NT2/D1 (cell line): ENCODE data around the gene FBXO47.

Experiments used
- SUZ12 ChIP-seq: IDR thresholded peaks from 2 replicates; pipeline ENCODE4 v1.6.1; 2011; ENCODE audit not compliant: insufficient read length, insufficient read depth; ENCODE audit errors: extremely low read depth
- YY1 ChIP-seq: IDR thresholded peaks from 2 replicates; pipeline ENCODE4 v1.6.1; 2011; ENCODE audit not compliant: insufficient read length, insufficient read depth
- ZNF274 ChIP-seq: IDR thresholded peaks from 2 replicates; pipeline ENCODE4 v1.6.1; 2011; ENCODE audit warnings: mild to moderate bottlenecking, low read depth, low read length

DNA sequence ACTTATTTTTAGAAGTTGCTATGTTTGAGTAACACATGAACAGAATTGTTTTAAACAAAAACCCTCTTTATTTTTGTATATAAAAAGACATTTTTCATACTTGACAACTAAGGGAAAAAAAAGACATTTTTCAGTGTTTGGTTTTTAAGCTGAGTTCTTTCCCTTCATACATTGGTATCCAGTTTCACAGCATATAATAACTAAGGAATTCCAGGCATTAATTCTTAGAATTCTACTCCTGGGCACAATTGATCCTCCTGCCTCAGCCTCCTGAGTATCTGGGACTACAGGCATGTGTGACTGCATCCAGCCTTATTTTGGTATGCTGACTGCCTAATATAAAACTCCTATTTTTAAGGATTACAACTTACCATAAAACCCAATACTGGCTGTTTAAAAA, 8.4 kb downstream of the FBXO47 start:
- TF ChIP-seq SUZ12 (no peak), ZNF274 (no peak), YY1 (no peak)
